ENCODE measurements around the gene DNMT3B. TPM values are rescaled to one million over a fixed set of nuclear protein-coding genes. Genes with fewer than 3 reads are reported as not detected.

DNMT3B gene
- total and polyA plus RNA-seq, 9 of the 15 experiments (the other 6 are each of a cell fraction or from before 2014, with no cell fraction given): 9.3 to 74.8 (median 49.1) TPM

DNA sequence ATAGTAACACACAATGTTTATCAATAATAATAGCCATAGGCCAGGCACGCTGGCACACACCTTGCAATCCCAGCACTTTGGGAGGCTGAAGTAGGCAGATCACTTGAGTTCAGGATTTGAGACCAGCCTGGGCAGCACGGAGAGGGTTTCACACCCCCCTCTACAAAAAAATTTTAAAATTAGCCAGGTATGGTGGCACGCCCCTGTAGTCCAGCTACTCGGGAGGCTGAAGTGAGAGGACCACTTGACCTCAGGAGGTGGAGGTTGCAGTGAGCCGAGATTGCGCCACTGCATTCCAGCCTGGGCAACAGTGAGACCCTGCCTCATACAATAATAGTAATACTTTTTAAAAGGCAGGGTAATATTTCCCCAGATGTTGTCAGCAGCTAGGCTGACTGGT is 49.7 kb downstream of the DNMT3B start:
- no peaks in the 10 kb centered on the region for H3K9me3 ChIP-seq (replicated peaks; ENCODE audit: control insufficient read depth, insufficient read depth, low read depth, low read length)
- DNase-seq (ENCODE audit: extremely low read depth in 1 of 4, low spot score in 3 of 4): no peak
- no peaks in the 10 kb centered on the region for H3K27me3 ChIP-seq (ENCODE audit: control insufficient read depth in 2 of 2, insufficient read depth in 2 of 2, low read length in 2 of 2)
- H3K4me3 ChIP-seq: no peak overlapping the region
- H3K9me1 ChIP-seq (ENCODE audit: control insufficient read depth, insufficient read depth, low read length): no peaks in the 10 kb centered on the region
- in situ Hi-C loops (cut with MboI): no loop called here
- ChIA-PET POLR2A (interaction anchor here (1.0 kb wide), 1 partner anchor 31 kb away, joined by 4 read pairs; no protein-coding TSS in a partner anchor), CTCF (ENCODE audit: low intra/inter-chr PET ratio) (no interaction called here)
- FAIRE-seq: no peak
- no TSS peak for BruUV-seq (replicated peaks)
- H2AFZ ChIP-seq (ENCODE audit: low read depth, low read length): no peak overlapping the region
- no peaks in the 10 kb centered on the region for H3K4me1 ChIP-seq (replicated peaks in 1 of 2; ENCODE audit: control insufficient read depth in 2 of 2, insufficient read depth in 2 of 2, low read length in 2 of 2)
- WGBS (ENCODE audit: insufficient coverage, low coverage, missing lambda C conversion rate): 73% methylated on average over 5 of the region's 6 CpGs
- peaks cover 36% of the 10 kb centered on the region for H3K36me3 ChIP-seq (ENCODE audit: control insufficient read depth, insufficient read depth, low read length)
- no peak for ATAC-seq
- no peaks in the 10 kb centered on the region for H3K79me2 ChIP-seq (ENCODE audit: control insufficient read depth, insufficient read depth, low read length)
- no peak overlapping the region for H3K27ac ChIP-seq (ENCODE audit: extremely low read depth, low read depth, low read length)
- H4K20me1 ChIP-seq (replicated peaks; ENCODE audit: control insufficient read depth, insufficient read depth, low read length): 0 out of 2 replicates have a peak, but pooled peaks cover 3% of the 10 kb centered on the region
- H3K4me2 ChIP-seq (ENCODE audit: insufficient read depth, low read length): no peak overlapping the region
- intact Hi-C loops (cut with micrococcal nuclease): no loop called here
- no peak overlapping the region for H3K9ac ChIP-seq (ENCODE audit: insufficient read depth in 1 of 2, low read depth in 2 of 2, low read length in 2 of 2)
- TF ChIP-seq POLR2AphosphoS2 (IDR thresholded peaks at IDR 0.05; ENCODE audit: low read length): no peak
- TF ChIP-seq BCOR (IDR thresholded peaks at IDR 0.05): no peak
- no peak for TF ChIP-seq JUN (IDR thresholded peaks at IDR 0.05; ENCODE audit: borderline replicate concordance, low read depth, low read length)
- no peak for TF ChIP-seq JUN (CRISPR knock-in tag; IDR thresholded peaks at IDR 0.05; ENCODE audit: borderline replicate concordance)
- TF ChIP-seq MCM3 (IDR thresholded peaks at IDR 0.05): no peak
- no peak for TF ChIP-seq POLR2B (IDR thresholded peaks at IDR 0.05; ENCODE audit: low read depth, partially characterized antibody)
- TF ChIP-seq PHF20 (IDR thresholded peaks at IDR 0.05; ENCODE audit: partially characterized antibody): no peak
- TF ChIP-seq HDAC3 (IDR thresholded peaks at IDR 0.05; ENCODE audit: borderline replicate concordance, partially characterized antibody): no peak
- no peak for TF ChIP-seq TGIF2 (CRISPR knock-in tag; IDR thresholded peaks at IDR 0.05)
- TF ChIP-seq LARP7 (IDR thresholded peaks at IDR 0.05): no peak
- TF ChIP-seq, protein P1, sequence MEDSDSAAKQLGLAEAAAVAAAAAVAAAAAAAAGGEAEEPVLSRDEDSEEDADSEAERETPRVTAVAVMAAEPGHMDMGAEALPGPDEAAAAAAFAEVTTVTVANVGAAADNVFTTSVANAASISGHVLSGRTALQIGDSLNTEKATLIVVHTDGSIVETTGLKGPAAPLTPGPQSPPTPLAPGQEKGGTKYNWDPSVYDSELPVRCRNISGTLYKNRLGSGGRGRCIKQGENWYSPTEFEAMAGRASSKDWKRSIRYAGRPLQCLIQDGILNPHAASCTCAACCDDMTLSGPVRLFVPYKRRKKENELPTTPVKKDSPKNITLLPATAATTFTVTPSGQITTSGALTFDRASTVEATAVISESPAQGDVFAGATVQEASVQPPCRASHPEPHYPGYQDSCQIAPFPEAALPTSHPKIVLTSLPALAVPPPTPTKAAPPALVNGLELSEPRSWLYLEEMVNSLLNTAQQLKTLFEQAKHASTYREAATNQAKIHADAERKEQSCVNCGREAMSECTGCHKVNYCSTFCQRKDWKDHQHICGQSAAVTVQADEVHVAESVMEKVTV (CRISPR knock-in tag; IDR thresholded peaks at IDR 0.05): no peak
- TF ChIP-seq, protein P2, sequence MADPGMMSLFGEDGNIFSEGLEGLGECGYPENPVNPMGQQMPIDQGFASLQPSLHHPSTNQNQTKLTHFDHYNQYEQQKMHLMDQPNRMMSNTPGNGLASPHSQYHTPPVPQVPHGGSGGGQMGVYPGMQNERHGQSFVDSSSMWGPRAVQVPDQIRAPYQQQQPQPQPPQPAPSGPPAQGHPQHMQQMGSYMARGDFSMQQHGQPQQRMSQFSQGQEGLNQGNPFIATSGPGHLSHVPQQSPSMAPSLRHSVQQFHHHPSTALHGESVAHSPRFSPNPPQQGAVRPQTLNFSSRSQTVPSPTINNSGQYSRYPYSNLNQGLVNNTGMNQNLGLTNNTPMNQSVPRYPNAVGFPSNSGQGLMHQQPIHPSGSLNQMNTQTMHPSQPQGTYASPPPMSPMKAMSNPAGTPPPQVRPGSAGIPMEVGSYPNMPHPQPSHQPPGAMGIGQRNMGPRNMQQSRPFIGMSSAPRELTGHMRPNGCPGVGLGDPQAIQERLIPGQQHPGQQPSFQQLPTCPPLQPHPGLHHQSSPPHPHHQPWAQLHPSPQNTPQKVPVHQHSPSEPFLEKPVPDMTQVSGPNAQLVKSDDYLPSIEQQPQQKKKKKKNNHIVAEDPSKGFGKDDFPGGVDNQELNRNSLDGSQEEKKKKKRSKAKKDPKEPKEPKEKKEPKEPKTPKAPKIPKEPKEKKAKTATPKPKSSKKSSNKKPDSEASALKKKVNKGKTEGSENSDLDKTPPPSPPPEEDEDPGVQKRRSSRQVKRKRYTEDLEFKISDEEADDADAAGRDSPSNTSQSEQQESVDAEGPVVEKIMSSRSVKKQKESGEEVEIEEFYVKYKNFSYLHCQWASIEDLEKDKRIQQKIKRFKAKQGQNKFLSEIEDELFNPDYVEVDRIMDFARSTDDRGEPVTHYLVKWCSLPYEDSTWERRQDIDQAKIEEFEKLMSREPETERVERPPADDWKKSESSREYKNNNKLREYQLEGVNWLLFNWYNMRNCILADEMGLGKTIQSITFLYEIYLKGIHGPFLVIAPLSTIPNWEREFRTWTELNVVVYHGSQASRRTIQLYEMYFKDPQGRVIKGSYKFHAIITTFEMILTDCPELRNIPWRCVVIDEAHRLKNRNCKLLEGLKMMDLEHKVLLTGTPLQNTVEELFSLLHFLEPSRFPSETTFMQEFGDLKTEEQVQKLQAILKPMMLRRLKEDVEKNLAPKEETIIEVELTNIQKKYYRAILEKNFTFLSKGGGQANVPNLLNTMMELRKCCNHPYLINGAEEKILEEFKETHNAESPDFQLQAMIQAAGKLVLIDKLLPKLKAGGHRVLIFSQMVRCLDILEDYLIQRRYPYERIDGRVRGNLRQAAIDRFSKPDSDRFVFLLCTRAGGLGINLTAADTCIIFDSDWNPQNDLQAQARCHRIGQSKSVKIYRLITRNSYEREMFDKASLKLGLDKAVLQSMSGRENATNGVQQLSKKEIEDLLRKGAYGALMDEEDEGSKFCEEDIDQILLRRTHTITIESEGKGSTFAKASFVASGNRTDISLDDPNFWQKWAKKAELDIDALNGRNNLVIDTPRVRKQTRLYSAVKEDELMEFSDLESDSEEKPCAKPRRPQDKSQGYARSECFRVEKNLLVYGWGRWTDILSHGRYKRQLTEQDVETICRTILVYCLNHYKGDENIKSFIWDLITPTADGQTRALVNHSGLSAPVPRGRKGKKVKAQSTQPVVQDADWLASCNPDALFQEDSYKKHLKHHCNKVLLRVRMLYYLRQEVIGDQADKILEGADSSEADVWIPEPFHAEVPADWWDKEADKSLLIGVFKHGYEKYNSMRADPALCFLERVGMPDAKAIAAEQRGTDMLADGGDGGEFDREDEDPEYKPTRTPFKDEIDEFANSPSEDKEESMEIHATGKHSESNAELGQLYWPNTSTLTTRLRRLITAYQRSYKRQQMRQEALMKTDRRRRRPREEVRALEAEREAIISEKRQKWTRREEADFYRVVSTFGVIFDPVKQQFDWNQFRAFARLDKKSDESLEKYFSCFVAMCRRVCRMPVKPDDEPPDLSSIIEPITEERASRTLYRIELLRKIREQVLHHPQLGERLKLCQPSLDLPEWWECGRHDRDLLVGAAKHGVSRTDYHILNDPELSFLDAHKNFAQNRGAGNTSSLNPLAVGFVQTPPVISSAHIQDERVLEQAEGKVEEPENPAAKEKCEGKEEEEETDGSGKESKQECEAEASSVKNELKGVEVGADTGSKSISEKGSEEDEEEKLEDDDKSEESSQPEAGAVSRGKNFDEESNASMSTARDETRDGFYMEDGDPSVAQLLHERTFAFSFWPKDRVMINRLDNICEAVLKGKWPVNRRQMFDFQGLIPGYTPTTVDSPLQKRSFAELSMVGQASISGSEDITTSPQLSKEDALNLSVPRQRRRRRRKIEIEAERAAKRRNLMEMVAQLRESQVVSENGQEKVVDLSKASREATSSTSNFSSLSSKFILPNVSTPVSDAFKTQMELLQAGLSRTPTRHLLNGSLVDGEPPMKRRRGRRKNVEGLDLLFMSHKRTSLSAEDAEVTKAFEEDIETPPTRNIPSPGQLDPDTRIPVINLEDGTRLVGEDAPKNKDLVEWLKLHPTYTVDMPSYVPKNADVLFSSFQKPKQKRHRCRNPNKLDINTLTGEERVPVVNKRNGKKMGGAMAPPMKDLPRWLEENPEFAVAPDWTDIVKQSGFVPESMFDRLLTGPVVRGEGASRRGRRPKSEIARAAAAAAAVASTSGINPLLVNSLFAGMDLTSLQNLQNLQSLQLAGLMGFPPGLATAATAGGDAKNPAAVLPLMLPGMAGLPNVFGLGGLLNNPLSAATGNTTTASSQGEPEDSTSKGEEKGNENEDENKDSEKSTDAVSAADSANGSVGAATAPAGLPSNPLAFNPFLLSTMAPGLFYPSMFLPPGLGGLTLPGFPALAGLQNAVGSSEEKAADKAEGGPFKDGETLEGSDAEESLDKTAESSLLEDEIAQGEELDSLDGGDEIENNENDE (IDR thresholded peaks at IDR 0.05; ENCODE audit: low read depth, low read length): no peak

All from K562 (cell line).